Mesenteric fat pad (tissue), 1 donor: ENCODE results near the gene SMIM41. TPM values are rescaled to one million over a fixed set of nuclear protein-coding genes. Genes with fewer than 3 reads are reported as not detected.
A peak's percentile ranks its signal among the peaks of the same experiment; 100 is the strongest.

Source experiments
- DNase-seq: peaks from one replicate; pipeline ENCODE4 v3.0.0-alpha.2; 2020; ENCODE audit warnings: low spot score
- long read RNA-seq: library from polyadenylated mRNA; unstranded; transcript quantifications from one replicate; pipeline ENCODE4 v2.0.0, GENCODE V29; 2020
- total RNA-seq: library from RNA; stranded (reverse); fragmentation: NEBNext Ultra II Directional; extraction: Animal tissue kit (Norgen Biotek cat#: 25700); gene quantifications from one replicate; pipeline ENCODE4 v1.2.1, GENCODE V29; 2021
- donor health status: DM: yes; HTN: yes; CAD: no.

The SMIM41 gene
- total RNA-seq = 0.45 TPM
- long read RNA-seq, partial matches to known transcripts = 0 of 1 reads
- long read RNA-seq, other reads (novel, unspliced or antisense) = 0 of 1 reads

- no peak for DNase-seq
Measured at GRCh38 chr12:52079576-52080402, at the start of gene SMIM41. TSS of gene SMIM41 (plus strand) at chr12:52079704. CDS start at chr12:52079780, 76 bp downstream.

GRCh38 chr12:52032446-52032803, 47.1 kb upstream of the SMIM41 start:
- DNase-seq = no peak

GRCh38 chr12:52032804-52033445, 46.6 kb upstream of the SMIM41 start:
- DNase-seq = peak; percentile 99

- no peak for DNase-seq
Measured at GRCh38 chr12:52033446-52034140, 45.9 kb upstream of the SMIM41 start.

- no peak for DNase-seq
Measured at GRCh38 chr12:52035190-52035589, 44.3 kb upstream of the SMIM41 start.

GRCh38 chr12:52035926-52036325, 43.6 kb upstream of the SMIM41 start:
- DNase-seq = no peak

- DNase-seq = peak; percentile 98
Measured at GRCh38 chr12:52036587-52037171, 42.8 kb upstream of the SMIM41 start.

GRCh38 chr12:52037248-52037861, 42.1 kb upstream of the SMIM41 start:
- no peak for DNase-seq

GRCh38 chr12:52038447-52038846, 41.1 kb upstream of the SMIM41 start:
- DNase-seq = no peak

GRCh38 chr12:52041035-52041434, 38.5 kb upstream of the SMIM41 start:
- no peak for DNase-seq

GRCh38 chr12:52041695-52042123, 37.8 kb upstream of the SMIM41 start:
- DNase-seq = no peak

GRCh38 chr12:52042706-52043385, 36.7 kb upstream of the SMIM41 start:
- DNase-seq = no peak

- no peak for DNase-seq
Measured at GRCh38 chr12:52043386-52044212, 35.9 kb upstream of the SMIM41 start.

GRCh38 chr12:52044292-52044983, 35.1 kb upstream of the SMIM41 start:
- no peak for DNase-seq

- DNase-seq = no peak
Measured at GRCh38 chr12:52045794-52046199, 33.7 kb upstream of the SMIM41 start.

GRCh38 chr12:52046859-52047258, 32.6 kb upstream of the SMIM41 start:
- no peak for DNase-seq

GRCh38 chr12:52049286-52049685, 30.2 kb upstream of the SMIM41 start:
- no peak for DNase-seq

- no peak for DNase-seq
Measured at GRCh38 chr12:52049688-52050087, 29.8 kb upstream of the SMIM41 start.
